ENCODE results near the gene PAK1. TPM values are rescaled to one million over a fixed set of nuclear protein-coding genes. Genes with fewer than 3 reads are reported as not detected.

PAK1 gene
- total and polyA plus RNA-seq, 2 donors (not counting 3 experiments of a cell fraction or from before 2014, with no cell fraction given): 5.6 to 12.9 TPM

GRCh38 chr11:77351281-77351886 is 122.5 kb downstream of the PAK1 start:
- POLR2A ChIA-PET: no interaction called here
- H3K9me1 ChIP-seq (replicated peaks; ENCODE audit: control insufficient read depth, extremely low read depth, insufficient read depth, low read length): no peaks in the 10 kb centered on the region
- dilution Hi-C loops (cut with MboI; ENCODE audit: extremely low pct_ligation_motif_present, low sequenced_read_pairs): no loop called here
- no peak overlapping the region for H3K9ac ChIP-seq (replicated peaks; ENCODE audit: extremely low read depth, insufficient read depth, low read length)
- no peaks in the 10 kb centered on the region for H4K20me1 ChIP-seq (replicated peaks; ENCODE audit: control insufficient read depth, extremely low read depth, insufficient read depth, low read length)
- H3K27ac ChIP-seq (ENCODE audit: insufficient read depth, low read depth, low read length): no peak overlapping the region
- BruUV-seq (replicated peaks): no TSS peak
- H3K4me3 ChIP-seq (replicated peaks in 1 of 3; ENCODE audit: insufficient read depth in 1 of 3, low read depth in 1 of 3, low read length in 3 of 3): no peak overlapping the region
- no peaks in the 10 kb centered on the region for H3K9me3 ChIP-seq (replicated peaks; ENCODE audit: control insufficient read depth, insufficient read depth, low read length)
- no peaks in the 10 kb centered on the region for H3K36me3 ChIP-seq (ENCODE audit: control insufficient read depth in 2 of 2, extremely low read depth in 1 of 2, insufficient read depth in 2 of 2, low read length in 2 of 2)
- H2AFZ ChIP-seq (ENCODE audit: low read depth, low read length): no peak overlapping the region
- TF ChIP-seq GATA2 (IDR thresholded peaks at IDR 0.05; ENCODE audit: insufficient read depth, insufficient read length, low read depth, low read length) (no peak), MYC (IDR thresholded peaks at IDR 0.05; ENCODE audit: low read depth, low read length) (no peak), MAX (IDR thresholded peaks at IDR 0.05; ENCODE audit: insufficient read depth, insufficient read length) (no peak), EZH2 (IDR thresholded peaks at IDR 0.05; ENCODE audit: borderline replicate concordance, low read depth, low read length, severe bottlenecking) (no peak), POLR2AphosphoS5 (IDR thresholded peaks at IDR 0.05; ENCODE audit: insufficient read depth, low read depth, low read length) (no peak), JUN (IDR thresholded peaks at IDR 0.05; ENCODE audit: borderline replicate concordance, insufficient read depth, insufficient read length, low read depth) (no peak), POLR2A (IDR thresholded peaks at IDR 0.05; ENCODE audit: low read depth, low read length) (no peak), CTCF (IDR thresholded peaks at IDR 0.05; ENCODE audit: extremely low read depth in 1 of 2, insufficient read depth in 1 of 2, low read depth in 1 of 2, low read length in 2 of 2) (no peak), FOS (IDR thresholded peaks at IDR 0.05; ENCODE audit: borderline replicate concordance, insufficient read depth, low read length) (no peak)
- no peaks in the 10 kb centered on the region for H3K79me2 ChIP-seq (ENCODE audit: control insufficient read depth, insufficient read depth, low read length)
- DNase-seq (ENCODE audit: low read depth, low spot score) (no peak), FAIRE-seq (no peak)
- H3K4me1 ChIP-seq (ENCODE audit: control insufficient read depth, extremely low read depth, insufficient read depth, low read length): no peaks in the 10 kb centered on the region
- H3K27me3 ChIP-seq (ENCODE audit: control insufficient read depth in 2 of 2, insufficient read depth in 2 of 2, low read length in 2 of 2): no peaks in the 10 kb centered on the region
- intact Hi-C loops (cut with micrococcal nuclease): no loop called here
- H3K4me2 ChIP-seq (ENCODE audit: insufficient read depth, low read length): no peak overlapping the region
- CTCF ChIA-PET: no interaction called here

All from endothelial cell of umbilical vein (primary cell).